Panc1 (cell line): ENCODE results near the gene TLE6.

Experiments used
- POLR2AphosphoS5 ChIP-seq: IDR thresholded peaks from 2 replicates; pipeline ENCODE4 v1.6.1; 2012; ENCODE audit warnings: mild to moderate bottlenecking, low read depth, low read length, moderate library complexity
- SIN3A ChIP-seq: IDR thresholded peaks from 2 replicates; pipeline ENCODE4 v1.6.1; 2012; ENCODE audit warnings: low read depth, mild to moderate bottlenecking, low read length, moderate library complexity, borderline replicate concordance; ENCODE audit not compliant: insufficient read depth
- TCF7L2 ChIP-seq: IDR thresholded peaks from 2 replicates; pipeline ENCODE4 v1.6.1; 2011; ENCODE audit warnings: mild to moderate bottlenecking, low read depth, low read length, inconsistent platforms
- TF ChIP-seq, protein P1 (sequence below): fragments of 450-650 bp; IDR thresholded peaks from 2 replicates; pipeline ENCODE4 v1.5.1; 2017; ENCODE audit warnings: mild to moderate bottlenecking
- TF ChIP-seq, protein P2 (sequence below), 2 experiments: IDR thresholded peaks; 2 replicates each; pipeline ENCODE4 v1.6.1; 2011 to 2012; ENCODE audit warnings: low read depth in 2 of 2, control low read depth in 1 of 2, low read length in 1 of 2, mild to moderate bottlenecking in 1 of 2, moderate library complexity in 1 of 2; ENCODE audit not compliant: insufficient read depth in 1 of 2

- TF ChIP-seq, protein P1, sequence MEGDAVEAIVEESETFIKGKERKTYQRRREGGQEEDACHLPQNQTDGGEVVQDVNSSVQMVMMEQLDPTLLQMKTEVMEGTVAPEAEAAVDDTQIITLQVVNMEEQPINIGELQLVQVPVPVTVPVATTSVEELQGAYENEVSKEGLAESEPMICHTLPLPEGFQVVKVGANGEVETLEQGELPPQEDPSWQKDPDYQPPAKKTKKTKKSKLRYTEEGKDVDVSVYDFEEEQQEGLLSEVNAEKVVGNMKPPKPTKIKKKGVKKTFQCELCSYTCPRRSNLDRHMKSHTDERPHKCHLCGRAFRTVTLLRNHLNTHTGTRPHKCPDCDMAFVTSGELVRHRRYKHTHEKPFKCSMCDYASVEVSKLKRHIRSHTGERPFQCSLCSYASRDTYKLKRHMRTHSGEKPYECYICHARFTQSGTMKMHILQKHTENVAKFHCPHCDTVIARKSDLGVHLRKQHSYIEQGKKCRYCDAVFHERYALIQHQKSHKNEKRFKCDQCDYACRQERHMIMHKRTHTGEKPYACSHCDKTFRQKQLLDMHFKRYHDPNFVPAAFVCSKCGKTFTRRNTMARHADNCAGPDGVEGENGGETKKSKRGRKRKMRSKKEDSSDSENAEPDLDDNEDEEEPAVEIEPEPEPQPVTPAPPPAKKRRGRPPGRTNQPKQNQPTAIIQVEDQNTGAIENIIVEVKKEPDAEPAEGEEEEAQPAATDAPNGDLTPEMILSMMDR = no peak
- no peak for TF ChIP-seq POLR2AphosphoS5
- TF ChIP-seq, protein P2, sequence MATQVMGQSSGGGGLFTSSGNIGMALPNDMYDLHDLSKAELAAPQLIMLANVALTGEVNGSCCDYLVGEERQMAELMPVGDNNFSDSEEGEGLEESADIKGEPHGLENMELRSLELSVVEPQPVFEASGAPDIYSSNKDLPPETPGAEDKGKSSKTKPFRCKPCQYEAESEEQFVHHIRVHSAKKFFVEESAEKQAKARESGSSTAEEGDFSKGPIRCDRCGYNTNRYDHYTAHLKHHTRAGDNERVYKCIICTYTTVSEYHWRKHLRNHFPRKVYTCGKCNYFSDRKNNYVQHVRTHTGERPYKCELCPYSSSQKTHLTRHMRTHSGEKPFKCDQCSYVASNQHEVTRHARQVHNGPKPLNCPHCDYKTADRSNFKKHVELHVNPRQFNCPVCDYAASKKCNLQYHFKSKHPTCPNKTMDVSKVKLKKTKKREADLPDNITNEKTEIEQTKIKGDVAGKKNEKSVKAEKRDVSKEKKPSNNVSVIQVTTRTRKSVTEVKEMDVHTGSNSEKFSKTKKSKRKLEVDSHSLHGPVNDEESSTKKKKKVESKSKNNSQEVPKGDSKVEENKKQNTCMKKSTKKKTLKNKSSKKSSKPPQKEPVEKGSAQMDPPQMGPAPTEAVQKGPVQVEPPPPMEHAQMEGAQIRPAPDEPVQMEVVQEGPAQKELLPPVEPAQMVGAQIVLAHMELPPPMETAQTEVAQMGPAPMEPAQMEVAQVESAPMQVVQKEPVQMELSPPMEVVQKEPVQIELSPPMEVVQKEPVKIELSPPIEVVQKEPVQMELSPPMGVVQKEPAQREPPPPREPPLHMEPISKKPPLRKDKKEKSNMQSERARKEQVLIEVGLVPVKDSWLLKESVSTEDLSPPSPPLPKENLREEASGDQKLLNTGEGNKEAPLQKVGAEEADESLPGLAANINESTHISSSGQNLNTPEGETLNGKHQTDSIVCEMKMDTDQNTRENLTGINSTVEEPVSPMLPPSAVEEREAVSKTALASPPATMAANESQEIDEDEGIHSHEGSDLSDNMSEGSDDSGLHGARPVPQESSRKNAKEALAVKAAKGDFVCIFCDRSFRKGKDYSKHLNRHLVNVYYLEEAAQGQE (IDR thresholded peaks at IDR 0.05; ENCODE audit: insufficient read depth in 1 of 2, low read depth in 2 of 2, low read length in 1 of 2) = no peak
- TF ChIP-seq TCF7L2 = no peak
- no peak for TF ChIP-seq SIN3A
These were observed 28.9 kb downstream of the TLE6 start for GRCh38 chr19:3006075-3006767.
